LNCaP clone FGC (cell line): ENCODE data around the gene FAM216A.

Source experiments
- DNase-seq: peaks from one replicate; pipeline ENCODE4 v3.0.0-alpha.2; 2011; ENCODE audit warnings: low read depth
- H3K4me3 ChIP-seq: 2 replicates; pipeline ENCODE4 v1.5.1; 2011; ENCODE audit warnings: mild to moderate bottlenecking, low read depth, low read length, control low read depth
- TF ChIP-seq, protein P1 (sequence below): IDR thresholded peaks from 2 replicates; pipeline ENCODE4 v1.5.1; 2012; ENCODE audit warnings: mild to moderate bottlenecking; ENCODE audit not compliant: control insufficient read depth, insufficient read depth; ENCODE audit errors: extremely low read depth

Gene FAM216A

DNA sequence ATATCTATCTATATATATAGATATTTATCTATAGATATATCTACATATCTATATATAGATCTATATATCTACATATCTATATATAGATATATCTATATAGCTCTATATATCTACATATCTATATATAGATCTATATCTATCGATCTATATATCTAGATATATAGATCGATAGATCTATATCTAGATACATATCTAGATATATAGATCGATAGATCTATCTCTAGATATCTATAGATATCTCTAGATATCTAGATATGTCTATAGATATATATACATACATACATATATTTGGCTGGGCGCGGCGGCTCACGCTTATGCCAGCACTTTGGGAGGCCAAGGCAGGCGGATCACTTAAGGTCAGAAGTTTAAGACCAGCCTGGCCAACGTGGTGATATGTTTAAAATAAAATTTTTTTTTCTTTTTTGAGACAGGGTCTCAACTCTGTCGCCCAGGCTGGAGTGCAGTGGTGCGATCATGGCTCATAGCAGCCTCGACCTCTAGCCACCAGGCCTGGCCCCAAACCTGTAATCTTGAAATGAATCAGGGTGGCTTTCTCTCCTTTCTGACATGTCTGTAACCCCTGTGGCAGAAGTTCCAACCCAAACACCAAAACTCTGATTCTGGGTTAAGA, 36.6 kb upstream of the FAM216A start:
- TF ChIP-seq, protein P1, sequence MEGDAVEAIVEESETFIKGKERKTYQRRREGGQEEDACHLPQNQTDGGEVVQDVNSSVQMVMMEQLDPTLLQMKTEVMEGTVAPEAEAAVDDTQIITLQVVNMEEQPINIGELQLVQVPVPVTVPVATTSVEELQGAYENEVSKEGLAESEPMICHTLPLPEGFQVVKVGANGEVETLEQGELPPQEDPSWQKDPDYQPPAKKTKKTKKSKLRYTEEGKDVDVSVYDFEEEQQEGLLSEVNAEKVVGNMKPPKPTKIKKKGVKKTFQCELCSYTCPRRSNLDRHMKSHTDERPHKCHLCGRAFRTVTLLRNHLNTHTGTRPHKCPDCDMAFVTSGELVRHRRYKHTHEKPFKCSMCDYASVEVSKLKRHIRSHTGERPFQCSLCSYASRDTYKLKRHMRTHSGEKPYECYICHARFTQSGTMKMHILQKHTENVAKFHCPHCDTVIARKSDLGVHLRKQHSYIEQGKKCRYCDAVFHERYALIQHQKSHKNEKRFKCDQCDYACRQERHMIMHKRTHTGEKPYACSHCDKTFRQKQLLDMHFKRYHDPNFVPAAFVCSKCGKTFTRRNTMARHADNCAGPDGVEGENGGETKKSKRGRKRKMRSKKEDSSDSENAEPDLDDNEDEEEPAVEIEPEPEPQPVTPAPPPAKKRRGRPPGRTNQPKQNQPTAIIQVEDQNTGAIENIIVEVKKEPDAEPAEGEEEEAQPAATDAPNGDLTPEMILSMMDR, result no peak
- DNase-seq, result no peak
- peak overlapping the region; percentile 42 for H3K4me3 ChIP-seq

DNA sequence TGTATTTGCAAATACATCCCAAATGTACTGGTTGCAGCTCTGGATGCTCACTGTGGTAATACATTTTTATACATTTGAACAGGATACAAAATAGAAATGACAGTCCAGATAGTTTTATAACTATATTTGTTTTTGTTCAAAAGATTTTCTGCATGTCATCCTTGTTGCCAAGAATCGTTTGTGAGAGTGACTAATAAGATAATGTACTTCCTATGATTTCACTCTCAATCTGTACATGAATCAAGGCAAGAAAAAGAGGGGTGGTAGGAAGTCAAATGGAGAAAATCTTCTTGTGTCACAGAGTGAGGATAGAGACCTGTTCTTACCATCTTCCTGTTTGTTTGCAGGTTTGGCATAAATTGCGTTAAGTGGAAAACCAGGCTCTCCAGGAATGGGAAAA, 32.4 kb upstream of the FAM216A start:
- no peak overlapping the region for H3K4me3 ChIP-seq
- DNase-seq, result no peak
- TF ChIP-seq, protein P1, result no peak

DNA sequence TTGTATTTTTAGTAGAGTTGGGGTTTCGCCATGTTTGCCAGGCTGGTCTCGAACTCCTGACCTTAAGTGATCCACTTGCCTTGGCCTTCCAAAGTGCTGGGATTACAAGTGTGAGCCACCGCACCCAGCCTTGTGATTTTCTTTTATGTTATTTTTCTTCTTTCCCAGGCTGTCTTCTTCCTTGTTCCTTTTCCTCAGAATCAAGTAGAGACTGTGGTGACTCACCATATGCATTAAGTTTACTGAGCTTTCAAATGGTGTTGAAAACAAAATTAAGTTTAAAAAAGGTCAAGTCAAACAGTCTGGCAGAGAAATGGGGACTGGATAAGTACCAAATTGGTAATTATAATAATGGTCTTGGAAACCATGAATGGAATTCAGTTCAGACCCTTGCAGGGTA, 24.2 kb upstream of the FAM216A start:
- no peak for DNase-seq
- TF ChIP-seq, protein P1, result no peak
- H3K4me3 ChIP-seq, result no peak overlapping the region

DNA sequence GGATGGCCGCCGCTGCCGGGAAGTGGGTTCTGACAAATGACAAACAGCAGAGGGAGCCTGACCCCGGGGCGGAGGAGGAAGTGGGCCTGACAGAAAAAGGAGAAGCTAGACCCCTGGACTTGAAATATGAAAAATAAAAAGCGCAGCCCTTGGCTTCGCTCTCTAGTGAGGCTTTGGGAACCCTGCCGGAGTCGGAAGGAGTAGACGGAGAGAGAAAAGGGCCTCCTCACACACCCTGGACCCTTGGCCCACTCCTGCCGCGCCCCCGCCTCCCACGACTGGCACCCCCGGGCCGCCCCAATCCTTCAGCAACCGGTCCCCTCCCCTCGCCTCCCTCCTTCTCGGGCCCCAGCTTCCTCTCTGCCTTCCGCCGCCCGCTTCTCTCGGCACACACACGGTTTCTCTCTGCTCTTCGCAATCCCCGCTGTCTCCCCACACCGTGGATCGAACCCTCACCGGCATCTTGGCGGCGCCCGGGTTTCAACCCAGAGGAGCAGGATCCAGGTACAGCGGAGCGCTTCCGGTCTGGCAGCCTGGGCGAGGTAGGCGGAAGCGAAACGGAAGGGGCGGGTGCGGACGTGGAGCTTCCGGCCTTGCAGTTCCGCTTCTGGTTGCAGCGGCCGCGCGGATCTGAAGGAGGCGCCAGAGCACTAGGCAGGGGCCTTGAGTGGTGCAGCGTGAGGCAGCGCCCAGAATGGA, 18.7 kb upstream of the FAM216A start, which contains the start of gene ARPC3:
Gene ARPC3, minus strand, starts transcription at position 539 of the 699 bp plus-strand sequence. Its CDS starts 77 bp downstream, at position 462.
- peak within 1 kb of the TSS; percentile 86 for H3K4me3 ChIP-seq
- TF ChIP-seq, protein P1, result peak; percentile 91
- DNase-seq, result peak; percentile 83

DNA sequence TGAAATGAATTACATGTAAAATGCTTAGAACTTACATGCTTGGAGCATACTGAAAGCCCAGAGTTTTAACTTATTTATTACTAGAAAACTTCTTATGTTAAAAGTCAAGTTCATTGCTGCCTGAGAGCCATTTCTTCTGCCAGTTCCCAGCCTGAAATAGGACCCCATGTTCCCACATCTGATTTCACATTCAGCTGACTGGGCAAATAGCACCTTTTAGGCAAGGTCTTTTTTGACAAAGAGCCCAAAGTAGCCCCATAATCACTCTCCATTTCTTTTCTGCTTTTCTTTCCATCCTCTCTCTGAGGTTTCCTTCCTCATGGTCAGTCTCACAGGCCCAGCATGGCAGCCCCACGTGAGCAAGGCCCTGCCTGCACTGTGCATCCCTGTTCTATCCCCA, 17.4 kb upstream of the FAM216A start:
- TF ChIP-seq, protein P1, result no peak
- DNase-seq, result no peak
- no peak overlapping the region for H3K4me3 ChIP-seq

DNA sequence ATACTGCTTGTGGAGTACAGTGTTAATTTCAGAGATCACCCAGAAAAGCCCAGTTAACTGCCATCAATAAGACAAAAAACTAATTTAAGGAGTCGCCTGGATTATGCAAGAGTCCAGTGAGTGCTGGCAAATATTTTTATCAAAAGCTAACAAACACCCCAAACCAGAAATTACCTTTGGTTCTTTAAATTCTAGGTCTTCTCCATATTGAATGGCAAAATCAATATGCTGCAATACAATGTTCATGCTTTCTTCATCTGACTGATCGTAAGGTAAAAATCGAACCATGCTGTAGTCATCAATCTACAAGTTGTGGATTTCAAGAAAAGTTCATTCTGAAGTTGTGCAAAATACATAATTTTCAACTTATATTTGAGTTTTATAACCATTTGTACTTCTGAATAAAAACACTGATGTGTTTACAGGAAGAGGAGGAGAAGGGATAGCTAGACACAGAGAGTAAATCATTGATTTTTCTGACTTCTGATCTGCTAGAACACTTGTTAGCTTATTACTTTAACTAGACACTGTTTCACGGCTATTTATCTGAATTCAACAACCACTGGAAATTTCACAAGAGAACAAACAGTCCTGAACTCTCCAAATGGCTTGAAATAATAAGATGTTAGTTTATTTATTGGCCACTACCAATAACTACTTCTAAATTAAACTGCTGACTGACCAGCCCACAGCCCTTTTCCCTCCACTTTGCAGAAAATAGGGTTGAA, 14.9 kb upstream of the FAM216A start:
- TF ChIP-seq, protein P1, result no peak
- H3K4me3 ChIP-seq, result no peak overlapping the region
- DNase-seq, result no peak
